Astrocyte (in vitro differentiated cells and primary cell): ENCODE measurements around the gene ASCL2.

ENCODE experiments used
- EZH2 ChIP-seq: IDR thresholded peaks from 2 replicates; pipeline ENCODE4 v1.6.1; 2012; ENCODE audit warnings: mild to moderate bottlenecking, low read length, inconsistent platforms; ENCODE audit not compliant: insufficient read depth
- TF ChIP-seq, protein P1 (sequence below): IDR thresholded peaks from 2 replicates; pipeline ENCODE4 v1.5.1; 2011; ENCODE audit warnings: low read depth, mild to moderate bottlenecking, inconsistent platforms, low read length, moderate library complexity; ENCODE audit not compliant: insufficient read depth

DNA sequence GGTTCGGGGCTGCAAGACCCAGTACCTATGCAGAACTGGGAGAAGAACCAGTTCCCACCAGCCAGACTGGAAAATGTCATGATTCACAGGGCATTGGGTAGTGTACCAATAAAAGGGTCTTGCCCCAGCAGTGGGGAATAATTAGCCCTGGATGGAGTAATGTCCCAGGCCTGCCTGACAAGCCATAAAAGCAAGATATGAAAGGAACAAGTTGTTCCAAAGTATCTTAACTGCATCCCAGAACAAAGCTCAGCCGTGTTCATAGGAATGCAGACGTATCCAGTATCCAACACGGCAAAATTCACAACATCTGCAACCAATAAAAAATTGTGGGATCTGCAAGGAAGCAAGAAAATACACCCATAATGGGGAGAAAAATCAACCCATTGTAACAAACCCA, 47.9 kb downstream of the ASCL2 start:
- TF ChIP-seq, protein P1, sequence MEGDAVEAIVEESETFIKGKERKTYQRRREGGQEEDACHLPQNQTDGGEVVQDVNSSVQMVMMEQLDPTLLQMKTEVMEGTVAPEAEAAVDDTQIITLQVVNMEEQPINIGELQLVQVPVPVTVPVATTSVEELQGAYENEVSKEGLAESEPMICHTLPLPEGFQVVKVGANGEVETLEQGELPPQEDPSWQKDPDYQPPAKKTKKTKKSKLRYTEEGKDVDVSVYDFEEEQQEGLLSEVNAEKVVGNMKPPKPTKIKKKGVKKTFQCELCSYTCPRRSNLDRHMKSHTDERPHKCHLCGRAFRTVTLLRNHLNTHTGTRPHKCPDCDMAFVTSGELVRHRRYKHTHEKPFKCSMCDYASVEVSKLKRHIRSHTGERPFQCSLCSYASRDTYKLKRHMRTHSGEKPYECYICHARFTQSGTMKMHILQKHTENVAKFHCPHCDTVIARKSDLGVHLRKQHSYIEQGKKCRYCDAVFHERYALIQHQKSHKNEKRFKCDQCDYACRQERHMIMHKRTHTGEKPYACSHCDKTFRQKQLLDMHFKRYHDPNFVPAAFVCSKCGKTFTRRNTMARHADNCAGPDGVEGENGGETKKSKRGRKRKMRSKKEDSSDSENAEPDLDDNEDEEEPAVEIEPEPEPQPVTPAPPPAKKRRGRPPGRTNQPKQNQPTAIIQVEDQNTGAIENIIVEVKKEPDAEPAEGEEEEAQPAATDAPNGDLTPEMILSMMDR, result no peak
- TF ChIP-seq EZH2, result no peak
